ENCODE data around the gene CALCOCO1. TPM values are rescaled to one million over a fixed set of nuclear protein-coding genes. Genes with fewer than 3 reads are reported as not detected.

CALCOCO1 gene
- total and polyA plus RNA-seq, 2 of the 13 experiments (the other 11 are each of a cell fraction or from before 2014, with no cell fraction given) = 7.7 to 47.7 TPM

- TF ChIP-seq ZBTB2 (CRISPR knock-in tag; IDR thresholded peaks at IDR 0.05; ENCODE audit: low read depth) (peak; percentile 37; the same call in 1 of the 2 replicates), ZNF619 (CRISPR knock-in tag; IDR thresholded peaks at IDR 0.05) (peak; percentile 95), ELF4 (CRISPR knock-in tag; IDR thresholded peaks at IDR 0.05; ENCODE audit: borderline replicate concordance) (peak; percentile 74; the same call in 1 of the 2 replicates), ZHX2 (IDR thresholded peaks at IDR 0.05; ENCODE audit: low read depth) (peak; percentile 72), ZHX2 (CRISPR knock-in tag; IDR thresholded peaks at IDR 0.05; ENCODE audit: borderline replicate concordance) (no peak), ZNF737 (CRISPR knock-in tag; IDR thresholded peaks at IDR 0.05; ENCODE audit: borderline replicate concordance) (peak; percentile 69; the same call in 1 of the 2 replicates), SKIL (CRISPR knock-in tag; IDR thresholded peaks at IDR 0.05; ENCODE audit: borderline replicate concordance) (no peak), IRX3 (CRISPR knock-in tag; IDR thresholded peaks at IDR 0.05; ENCODE audit: borderline replicate concordance, low read depth) (peak; percentile 83), POGZ (CRISPR knock-in tag; IDR thresholded peaks at IDR 0.05) (peak; percentile 98)
- TF ChIP-seq, protein P1, sequence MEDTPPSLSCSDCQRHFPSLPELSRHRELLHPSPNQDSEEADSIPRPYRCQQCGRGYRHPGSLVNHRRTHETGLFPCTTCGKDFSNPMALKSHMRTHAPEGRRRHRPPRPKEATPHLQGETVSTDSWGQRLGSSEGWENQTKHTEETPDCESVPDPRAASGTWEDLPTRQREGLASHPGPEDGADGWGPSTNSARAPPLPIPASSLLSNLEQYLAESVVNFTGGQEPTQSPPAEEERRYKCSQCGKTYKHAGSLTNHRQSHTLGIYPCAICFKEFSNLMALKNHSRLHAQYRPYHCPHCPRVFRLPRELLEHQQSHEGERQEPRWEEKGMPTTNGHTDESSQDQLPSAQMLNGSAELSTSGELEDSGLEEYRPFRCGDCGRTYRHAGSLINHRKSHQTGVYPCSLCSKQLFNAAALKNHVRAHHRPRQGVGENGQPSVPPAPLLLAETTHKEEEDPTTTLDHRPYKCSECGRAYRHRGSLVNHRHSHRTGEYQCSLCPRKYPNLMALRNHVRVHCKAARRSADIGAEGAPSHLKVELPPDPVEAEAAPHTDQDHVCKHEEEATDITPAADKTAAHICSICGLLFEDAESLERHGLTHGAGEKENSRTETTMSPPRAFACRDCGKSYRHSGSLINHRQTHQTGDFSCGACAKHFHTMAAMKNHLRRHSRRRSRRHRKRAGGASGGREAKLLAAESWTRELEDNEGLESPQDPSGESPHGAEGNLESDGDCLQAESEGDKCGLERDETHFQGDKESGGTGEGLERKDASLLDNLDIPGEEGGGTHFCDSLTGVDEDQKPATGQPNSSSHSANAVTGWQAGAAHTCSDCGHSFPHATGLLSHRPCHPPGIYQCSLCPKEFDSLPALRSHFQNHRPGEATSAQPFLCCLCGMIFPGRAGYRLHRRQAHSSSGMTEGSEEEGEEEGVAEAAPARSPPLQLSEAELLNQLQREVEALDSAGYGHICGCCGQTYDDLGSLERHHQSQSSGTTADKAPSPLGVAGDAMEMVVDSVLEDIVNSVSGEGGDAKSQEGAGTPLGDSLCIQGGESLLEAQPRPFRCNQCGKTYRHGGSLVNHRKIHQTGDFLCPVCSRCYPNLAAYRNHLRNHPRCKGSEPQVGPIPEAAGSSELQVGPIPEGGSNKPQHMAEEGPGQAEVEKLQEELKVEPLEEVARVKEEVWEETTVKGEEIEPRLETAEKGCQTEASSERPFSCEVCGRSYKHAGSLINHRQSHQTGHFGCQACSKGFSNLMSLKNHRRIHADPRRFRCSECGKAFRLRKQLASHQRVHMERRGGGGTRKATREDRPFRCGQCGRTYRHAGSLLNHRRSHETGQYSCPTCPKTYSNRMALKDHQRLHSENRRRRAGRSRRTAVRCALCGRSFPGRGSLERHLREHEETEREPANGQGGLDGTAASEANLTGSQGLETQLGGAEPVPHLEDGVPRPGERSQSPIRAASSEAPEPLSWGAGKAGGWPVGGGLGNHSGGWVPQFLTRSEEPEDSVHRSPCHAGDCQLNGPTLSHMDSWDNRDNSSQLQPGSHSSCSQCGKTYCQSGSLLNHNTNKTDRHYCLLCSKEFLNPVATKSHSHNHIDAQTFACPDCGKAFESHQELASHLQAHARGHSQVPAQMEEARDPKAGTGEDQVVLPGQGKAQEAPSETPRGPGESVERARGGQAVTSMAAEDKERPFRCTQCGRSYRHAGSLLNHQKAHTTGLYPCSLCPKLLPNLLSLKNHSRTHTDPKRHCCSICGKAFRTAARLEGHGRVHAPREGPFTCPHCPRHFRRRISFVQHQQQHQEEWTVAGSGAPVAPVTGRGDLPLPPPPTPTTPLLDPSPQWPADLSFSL (CRISPR knock-in tag; IDR thresholded peaks at IDR 0.05) = no peak
Measured at GRCh38 chr12:53675701-53676607, 51.3 kb downstream of the CALCOCO1 start, which contains the start of gene ATP5MC2 (continued).

Data from HepG2 (cell line).